CD4-positive, alpha-beta T cell treated with Interleukin-4 for 4 hours (primary cell): ENCODE data around the gene EPS8L2.

Experiments
- DNase-seq: peaks from one replicate; pipeline ENCODE4 v3.0.0-alpha.2; 2020

The EPS8L2 gene

DNA sequence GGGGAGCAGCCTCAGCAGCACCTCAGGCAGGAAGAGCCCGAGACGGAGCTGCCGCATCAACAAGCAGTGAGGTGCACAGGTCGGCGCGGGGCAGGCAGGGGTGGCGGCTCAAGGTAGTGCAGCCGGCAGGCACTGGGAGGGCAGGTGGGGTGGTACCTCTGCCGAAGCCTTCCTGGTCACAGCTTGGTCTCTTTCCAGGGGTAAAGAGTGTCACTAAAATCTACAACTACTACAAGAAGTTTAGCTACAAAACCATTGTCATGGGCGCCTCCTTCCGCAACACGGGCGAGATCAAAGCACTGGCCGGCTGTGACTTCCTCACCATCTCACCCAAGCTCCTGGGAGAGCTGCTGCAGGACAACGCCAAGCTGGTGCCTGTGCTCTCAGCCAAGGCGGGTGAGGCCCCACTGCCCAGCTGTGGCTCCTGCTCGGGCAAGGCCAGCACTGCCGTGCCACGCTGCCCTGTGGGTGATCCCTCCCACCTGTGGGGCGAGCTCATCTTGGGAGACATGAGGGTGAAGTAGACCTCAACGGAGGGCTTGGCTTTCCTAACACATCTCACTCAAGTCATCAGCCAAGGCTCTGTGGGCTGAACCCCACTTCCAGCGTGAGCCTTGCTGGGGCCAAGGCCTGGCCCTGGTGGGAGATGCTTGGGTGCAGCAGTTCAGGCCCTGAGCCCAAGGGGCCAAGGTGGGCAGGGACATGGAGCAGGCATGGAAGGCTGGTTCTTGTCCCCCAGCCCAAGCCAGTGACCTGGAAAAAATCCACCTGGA, 57.7 kb downstream of the EPS8L2 start:
- DNase-seq: no peak

DNA sequence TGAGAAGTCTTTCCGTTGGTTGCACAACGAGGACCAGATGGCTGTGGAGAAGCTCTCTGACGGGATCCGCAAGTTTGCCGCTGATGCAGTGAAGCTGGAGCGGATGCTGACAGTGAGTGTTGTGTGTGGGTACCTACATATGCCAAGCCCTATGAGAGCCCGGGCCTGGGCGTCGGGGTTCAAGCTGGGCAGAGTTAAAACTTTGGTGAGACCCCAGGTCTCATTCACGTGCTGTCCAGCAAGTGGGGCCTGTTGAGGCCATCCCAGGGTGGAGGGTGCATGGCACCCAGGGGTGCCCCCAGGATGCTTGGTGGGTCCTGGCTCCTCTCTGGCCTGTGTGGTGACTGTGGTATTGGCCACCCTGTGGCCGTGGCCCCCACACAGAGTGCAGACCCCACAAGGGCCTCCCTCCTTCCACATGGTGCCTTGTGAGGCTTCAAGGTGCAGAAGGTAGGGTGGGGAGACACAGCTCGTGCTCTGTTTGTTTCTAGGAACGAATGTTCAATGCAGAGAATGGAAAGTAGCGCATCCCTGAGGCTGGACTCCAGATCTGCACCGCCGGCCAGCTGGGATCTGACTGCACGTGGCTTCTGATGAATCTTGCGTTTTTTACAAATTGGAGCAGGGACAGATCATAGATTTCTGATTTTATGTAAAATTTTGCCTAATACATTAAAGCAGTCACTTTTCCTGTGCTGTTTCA, 58.4 kb downstream of the EPS8L2 start:
- no peak for DNase-seq

DNA sequence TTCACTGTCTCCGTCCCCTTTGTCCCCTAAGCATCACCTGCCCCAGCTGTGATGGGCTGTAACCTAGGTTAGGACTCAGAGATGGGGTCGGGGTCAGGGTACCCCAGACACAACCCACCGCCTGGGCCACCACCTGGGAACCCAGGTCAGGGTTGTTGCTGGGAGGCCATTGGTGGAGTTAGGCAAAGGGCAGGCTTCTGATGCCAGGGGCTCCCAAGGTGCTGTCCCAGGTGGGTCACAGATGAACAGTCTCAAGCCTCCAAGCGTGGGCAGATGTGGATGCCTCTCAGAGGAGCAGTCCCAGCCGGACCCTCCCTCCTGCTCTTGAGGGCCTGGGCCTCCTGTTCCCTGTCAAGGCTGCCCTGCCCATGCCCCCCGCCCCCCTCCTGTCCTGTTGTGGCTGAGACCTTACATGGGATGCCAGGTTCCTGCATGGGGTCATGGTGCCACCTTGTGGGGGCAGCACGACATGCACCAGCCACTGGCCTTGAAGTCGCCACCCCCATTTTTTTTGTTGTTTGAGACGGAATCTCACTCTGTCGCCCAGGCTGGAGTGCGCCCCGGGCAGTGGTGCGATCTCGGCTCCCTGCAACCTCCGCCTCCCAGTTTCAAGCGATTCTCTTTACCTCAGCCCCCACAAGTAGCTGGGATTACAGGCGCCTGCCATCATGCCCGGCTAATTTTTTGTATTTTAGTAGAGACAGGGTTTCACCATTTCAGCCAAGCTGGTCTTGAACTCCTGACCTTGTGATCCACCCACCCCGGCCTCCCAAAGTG, 59.2 kb downstream of the EPS8L2 start:
- DNase-seq: peak; percentile 66

DNA sequence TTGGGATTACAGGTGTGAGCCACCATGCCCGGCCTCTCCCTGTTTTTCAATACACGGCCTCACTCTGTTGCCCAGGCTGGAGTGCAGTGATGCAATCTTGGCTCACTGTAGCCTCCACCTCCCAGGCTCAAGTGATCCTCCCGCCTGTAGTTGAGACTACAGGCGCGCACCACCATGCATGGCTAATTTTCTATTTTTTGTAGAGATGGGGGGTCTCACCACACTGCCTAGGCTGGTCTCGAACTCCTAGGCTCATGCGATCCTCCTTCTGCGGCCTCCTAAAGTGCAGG, 59.7 kb downstream of the EPS8L2 start:
- DNase-seq: no peak

DNA sequence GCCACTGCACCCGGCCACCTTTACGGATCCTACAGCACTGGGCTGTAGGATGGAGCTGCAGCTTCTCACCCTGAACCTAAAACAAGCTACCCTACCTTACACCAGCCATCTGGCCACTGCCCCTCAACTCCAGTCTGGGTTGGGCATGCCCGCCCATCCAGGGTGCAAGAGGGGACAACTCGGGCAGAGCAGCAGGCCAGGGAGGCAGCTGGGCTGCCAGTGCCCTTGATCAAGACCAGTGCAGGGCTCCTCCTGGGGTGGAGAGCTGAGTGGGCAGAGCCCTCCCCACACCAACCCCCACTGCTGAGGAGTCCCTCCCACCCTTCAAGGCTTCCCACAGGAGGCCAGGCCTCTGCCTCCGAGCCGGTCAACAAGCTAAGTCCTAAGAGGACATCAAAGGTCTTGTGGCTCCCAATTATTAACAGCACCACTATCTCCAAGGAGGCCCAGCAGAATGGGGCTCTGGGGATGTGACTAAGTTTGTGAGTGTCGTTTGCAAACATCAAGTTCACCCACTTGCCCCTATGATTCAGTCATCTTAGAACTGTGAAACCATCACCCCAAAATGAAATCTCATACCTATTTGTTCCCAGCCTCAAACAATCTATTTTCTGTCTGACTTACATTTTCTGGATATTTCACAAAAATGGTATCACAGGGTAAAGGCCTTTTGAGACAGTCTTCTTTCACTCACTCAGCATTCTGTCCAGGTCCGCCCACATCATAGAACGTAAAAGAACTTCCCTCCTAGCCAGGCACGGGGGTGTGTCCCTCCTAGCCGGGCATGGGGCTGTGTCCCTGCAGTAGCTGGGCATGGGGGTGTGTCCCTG, 60.3 kb downstream of the EPS8L2 start:
- DNase-seq: no peak

DNA sequence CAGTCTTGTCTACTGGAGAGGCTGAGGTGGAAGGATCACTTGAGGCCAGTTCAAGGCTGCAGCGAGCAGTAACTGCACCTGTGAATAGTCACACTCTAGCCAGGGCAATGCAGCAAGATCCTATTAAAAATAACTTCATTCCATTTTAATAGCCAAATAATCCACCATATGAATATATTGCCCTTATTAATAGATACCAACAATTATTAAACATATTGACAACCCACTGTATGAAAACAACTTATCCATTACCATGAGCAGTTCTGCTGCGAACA, 60.8 kb downstream of the EPS8L2 start:
- DNase-seq: no peak

DNA sequence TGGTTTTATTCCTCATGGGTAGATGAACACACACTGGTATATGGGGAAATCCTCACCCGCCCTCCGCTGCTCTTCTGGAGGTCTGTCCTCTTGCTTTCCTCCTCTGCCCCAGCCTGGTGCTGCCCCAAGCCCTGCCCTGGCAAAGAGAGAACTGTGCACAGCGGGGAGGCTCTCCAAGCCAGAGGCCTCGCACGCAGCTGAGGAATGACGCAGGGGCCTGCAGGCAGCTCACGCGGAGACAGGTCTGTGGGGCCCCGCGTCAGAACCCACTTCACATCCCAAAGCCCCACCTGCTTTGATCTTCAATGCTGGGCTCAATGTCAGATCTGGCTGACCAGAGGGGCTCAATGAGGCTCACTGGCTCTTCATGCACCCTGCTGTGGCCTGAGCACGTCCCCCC, 61.2 kb downstream of the EPS8L2 start:
- DNase-seq: no peak

DNA sequence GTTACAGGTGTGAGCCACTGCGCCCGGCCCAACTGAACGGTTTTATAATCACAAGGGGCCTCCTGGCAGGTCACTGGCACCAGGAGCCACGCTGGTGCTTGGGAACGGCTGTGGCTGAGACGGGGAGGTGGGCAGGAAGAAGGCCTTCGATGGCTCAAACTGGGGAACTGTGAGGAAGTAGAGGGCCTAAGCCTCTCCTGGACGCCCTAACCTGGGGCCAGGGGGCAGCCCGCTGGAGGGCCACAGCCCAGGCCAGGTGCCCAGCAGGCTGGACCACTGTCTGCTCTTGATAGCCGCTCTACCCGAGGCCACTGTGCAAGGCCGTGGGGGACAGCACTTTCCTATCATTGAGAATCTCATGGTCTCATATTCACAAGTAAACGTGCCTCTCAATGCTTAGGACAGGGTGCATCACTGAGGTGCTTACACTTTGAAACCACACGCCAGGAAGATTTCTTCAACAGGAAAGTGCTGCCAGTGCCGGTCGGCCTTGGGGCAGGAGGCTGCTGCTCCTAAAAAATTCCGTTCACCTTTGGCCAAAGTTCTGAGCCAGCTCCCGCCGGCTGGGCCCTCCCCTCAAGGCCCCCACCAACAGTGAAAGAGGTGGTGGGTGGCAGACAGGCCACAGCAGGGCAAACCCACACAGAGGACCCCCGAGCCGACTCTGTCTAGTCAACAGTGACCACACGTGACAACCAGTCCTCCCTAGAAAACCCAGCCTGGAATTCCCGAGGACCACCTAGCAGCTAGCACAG, 64.0 kb downstream of the EPS8L2 start:
- DNase-seq: no peak

DNA sequence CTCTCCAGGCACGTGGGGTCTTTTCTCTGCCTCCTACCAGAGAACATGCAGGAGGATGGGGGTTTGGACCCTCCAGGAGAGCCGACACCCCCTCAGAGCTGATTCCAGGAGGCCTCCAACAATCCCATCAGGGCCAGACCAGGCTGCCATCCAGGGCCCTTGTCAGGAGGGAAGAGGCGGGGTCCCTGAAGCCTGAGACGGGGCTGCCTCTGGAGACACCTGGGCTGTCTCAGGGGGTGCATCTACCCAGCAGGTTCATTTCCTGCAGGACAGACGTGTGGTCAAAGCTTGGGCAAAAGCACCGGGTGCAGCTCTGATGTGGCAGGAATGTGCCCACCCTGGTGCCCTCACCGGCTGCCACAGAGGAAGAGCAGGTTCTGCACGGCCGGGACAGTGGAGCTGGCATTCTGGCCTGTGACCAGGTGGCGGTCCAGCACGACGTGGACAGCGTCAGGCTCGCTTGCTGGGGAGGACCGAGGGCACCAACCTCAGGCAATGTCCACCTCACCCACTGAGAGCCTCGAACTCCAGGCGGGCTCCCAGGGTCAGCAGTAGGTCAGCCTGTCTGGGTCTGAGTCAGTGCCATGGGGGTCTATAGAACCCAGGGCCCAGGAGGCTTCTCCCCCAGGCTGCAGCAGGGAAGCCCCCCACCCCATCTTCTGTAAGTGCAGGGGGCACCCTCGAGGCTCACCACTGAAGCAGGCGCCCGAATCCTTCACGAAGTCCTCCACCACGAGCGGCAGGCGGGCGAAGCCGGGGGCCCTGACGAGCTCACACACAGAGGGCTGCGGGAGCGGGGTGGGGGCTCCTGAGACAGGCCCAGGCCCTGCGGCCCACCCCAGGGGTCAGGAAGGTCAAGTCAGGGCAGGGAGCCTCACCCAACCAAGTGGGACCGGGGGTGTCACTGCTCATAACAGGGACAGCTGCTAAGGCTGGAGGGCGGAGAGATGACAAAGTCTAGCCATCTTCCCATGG, 64.9 kb downstream of the EPS8L2 start:
- DNase-seq: no peak

DNA sequence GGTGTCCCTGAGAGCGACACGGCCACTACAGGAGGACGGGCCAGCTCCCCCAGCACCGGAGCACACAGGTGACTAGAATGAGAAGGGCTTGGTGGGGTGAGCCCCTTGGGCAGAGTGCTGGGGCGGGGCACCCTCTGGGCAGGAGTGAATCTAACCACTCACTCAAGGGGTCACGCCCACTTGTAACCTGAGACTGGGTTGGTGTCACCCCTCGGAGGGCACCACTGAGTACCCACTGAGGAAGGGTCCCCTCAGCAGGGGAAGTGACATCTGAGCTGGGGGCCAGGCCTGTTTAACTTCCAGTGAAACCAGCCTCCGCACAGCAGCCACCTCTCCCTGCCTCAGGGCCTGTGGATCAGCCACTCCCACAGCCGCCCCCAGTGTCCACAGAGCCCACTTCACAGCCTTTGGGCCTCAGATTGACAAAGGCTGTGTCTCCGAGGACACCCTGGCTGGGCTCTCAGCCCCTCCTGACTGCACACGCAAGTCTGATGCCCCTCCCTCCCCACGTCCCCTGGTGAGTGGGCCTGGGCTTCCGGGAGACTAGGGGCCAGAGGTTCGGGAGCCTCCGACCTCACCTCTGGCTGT, 65.7 kb downstream of the EPS8L2 start:
- no peak for DNase-seq

DNA sequence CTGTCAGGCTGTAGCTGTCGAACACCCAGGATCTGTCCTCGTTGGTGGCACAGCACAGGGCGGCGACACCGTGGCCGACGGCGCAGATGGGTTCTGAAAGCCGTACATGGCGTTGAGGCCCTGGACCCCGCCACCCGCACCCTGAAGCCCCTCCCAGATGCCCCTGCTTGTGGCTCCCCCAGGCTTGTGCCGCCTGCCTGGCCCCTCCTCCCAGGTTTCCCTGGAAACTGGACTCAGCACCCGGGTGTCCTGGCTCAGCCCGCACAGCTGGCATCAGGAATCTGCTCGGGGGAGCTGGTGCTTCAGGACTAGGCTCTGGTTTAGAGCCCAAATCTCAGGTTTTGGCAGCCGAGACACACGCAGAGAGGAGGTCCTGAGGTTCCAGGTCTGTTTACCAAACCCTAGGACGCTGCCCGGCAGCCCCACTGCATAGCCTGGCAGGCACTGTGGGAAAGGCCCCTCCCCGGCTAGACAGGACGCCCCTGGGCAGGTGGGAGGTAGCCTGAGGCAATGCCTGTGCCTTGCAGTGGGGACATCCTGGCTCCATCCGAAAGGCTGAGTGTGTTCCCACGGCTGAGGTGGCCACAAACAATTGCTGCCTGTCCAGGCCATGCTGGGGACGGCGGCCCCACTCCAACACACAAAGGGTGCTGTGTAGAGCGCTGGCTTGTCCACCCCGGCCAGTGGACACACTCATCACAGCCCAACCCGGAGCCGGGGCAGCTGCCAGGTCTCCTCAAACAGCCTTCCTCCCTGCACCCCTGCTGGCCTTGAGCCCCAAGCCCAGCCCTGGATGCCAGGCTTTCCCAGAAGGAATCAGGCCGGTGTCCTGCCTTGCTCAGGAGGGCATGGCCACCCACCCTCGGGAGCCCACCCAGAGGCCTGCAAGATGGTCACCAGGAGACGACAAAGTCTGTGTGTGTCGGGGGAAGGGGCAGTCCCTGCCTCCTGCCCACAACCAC, 66.7 kb downstream of the EPS8L2 start:
- no peak for DNase-seq

DNA sequence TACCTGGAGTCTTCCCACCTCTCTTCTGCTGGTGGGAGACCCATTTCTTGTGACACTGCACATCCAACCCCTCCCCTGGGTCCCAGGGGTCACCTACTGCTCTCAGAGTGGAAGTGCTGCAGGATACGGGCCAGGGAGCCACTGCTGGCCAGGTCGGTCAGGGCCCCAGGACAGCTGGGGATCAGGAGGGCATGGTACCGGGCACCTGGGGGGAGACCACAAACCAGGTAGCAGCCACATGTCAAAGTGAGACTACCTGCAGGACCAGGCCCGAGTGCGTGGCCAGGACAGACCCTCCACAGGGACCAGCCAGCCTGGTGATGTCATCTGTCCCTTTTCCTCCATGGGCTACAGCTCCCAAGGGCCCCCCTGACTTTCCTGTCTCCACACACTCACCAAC, 67.4 kb downstream of the EPS8L2 start:
- no peak for DNase-seq

DNA sequence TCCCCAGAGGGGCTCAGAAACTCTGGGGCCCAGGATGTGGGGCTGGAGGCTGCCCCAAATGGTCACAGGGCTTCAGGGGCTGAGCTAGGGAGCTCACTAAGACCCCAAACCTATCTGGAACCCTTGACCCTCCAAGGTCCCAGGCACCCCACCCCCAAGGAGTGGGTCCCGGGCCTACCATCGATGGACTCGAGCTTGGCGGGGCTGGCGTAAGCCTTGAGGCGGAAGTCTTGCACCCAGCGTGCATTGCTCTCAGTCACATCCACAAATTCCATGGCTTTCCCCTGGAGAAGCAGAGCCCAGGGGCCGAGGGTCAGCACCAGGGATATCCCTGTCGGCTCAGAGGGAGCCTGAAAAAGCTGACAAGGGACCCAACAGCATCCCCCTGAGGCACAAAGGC, 67.8 kb downstream of the EPS8L2 start:
- DNase-seq: no peak

DNA sequence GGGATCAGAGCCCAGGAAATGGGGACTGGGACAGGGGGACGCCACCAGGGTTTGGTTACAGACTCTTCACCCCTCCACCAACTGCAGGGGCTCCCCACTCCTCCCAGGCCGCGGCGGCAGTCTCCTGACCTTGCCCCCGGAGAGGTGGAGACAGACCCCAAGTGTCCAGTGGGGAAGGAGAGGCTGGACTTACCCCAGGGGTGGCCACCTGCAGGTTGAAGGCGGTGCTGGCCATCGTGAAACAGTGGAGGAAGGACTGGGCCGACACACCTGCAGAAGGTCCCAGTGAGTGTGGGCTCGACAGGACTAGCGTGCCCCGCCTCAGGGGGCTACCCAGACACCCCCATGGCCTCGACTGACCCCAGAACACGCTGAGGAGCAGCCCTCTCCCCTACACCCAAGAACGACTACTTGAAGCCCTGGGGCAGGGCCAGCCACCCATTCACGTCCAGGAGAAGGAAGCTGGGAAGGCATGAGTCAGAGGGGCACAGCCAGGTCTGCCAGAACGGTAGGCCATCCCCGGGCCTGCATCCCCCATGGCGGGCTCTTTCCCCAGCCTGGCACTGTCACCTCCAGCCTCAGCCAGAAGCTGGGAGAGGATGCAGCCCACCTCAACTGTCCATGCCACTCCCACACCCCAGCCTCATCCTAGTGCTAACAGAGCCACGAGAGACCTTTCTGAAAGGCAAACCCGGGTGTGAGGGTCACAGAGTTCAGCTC, 69.0 kb downstream of the EPS8L2 start:
- no peak for DNase-seq

DNA sequence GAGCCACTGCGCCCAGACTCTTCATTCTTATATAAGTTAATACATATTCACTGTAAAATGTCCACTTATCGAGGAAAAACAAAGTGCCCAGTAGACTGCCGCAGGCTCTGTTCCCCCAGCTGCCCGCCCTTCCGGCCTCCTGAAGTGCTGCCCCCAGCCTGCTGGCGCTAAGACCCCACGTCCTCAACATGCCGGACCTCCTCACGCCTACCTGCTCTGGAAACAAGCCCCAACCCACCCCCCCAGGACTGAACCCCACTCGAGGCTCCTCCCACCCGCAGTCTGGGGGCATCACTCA, 70.2 kb downstream of the EPS8L2 start:
- no peak for DNase-seq

DNA sequence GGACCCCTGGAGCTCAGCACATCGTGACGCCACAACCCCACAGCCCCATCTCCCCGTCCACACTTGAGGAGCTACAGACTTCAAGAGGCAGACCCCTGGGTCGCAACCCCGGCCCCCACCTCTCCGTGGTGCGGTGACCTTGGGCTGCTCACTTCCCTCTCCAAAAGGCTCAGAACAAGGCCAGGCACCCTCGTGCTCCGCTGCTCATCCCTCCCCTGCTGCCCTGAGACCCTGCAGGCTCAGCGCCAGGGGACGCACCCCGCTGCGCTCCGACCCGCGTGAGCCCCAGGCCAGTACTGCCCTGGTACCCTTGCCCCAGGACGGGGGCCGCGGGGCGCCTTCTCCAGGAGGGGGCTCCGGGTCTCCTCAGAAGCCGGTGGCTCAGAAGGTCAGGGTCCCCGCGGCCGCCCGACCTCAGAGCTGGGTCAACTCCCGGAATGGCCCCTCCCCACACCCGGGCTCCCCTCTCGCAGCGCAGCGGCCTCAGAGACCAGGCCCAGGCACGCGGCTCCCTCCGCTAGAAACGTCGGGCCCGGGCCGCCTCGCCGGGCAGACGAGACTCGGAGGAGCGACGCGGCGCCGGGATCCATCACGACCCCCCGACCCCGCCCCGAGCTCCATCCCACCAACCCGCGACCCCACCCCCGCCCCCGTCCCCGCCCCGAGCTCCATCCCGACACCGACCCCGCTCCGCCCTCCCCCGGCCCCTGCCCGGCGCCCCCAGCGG, 70.7 kb downstream of the EPS8L2 start:
- DNase-seq: no peak
